Stimulated activated CD4-positive, alpha-beta T cell treated with anti-CD3 and anti-CD28 coated beads, Interleukin-2, amount 100 ng/mL, for 48 hours (primary cell): ENCODE data around the gene ZNF428.
"Not testable (repeated sequence)": the region's sequence is repeated elsewhere in the genome, so short reads cannot be mapped to it uniquely, and the experiment has no call there.

Experiments
- DNase-seq, 2 donors: peaks; one replicate each; pipeline ENCODE4 v3.0.0-alpha.2; 2020

Gene ZNF428

DNA sequence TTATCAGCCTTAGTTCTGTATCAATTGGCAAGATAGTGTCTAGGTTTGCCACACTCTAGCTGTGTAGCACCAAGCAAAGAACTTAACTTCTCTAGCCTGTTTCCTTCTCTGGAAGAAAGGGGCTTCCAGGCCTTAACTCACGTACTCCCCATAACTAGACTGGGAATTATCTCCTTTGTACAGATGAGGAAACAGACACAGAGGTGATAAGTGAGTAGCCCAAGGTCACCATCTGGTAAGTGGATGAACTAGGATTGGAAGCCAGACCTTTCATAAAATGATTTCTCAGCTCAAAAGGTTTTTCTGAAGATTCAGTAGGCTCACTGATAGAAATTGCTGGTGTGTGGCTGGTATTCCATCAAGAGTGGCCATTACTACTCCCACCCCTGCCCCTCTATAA, 3.1 kb downstream of the ZNF428 start:
- DNase-seq = no peak

DNA sequence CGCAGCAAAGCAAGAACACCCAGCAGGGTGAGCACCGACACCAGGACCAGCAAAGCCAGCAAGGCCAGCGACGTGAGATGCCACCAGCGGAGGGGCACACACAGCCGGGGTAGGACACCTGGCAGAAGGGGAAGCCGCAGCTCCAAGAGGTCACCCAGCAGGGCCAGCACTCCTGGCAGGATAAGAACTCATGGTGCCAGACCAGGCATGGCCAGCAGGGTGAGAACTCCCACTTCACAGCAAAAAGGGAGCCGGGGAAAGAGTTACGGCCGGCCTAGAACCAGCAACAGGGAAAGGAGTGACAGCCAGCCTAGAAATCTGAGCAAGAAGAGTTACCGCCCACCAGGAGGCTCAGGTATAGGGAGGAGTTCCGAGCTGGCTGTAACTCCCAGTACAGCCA, 7.1 kb downstream of the ZNF428 start:
- DNase-seq = no peak

- DNase-seq = no peak
Measured at GRCh38 chr19:43611788-43612187, 7.6 kb downstream of the ZNF428 start, which contains the start of gene SRRM5. Gene SRRM5, plus strand, starts transcription at chr19:43612088. Its CDS starts 34 bp downstream, at chr19:43612122.

- DNase-seq = no peak
Measured at GRCh38 chr19:43610493-43610892, 8.9 kb downstream of the ZNF428 start.

- DNase-seq = no peak
Measured at GRCh38 chr19:43609872-43610271, 9.6 kb downstream of the ZNF428 start.

DNA sequence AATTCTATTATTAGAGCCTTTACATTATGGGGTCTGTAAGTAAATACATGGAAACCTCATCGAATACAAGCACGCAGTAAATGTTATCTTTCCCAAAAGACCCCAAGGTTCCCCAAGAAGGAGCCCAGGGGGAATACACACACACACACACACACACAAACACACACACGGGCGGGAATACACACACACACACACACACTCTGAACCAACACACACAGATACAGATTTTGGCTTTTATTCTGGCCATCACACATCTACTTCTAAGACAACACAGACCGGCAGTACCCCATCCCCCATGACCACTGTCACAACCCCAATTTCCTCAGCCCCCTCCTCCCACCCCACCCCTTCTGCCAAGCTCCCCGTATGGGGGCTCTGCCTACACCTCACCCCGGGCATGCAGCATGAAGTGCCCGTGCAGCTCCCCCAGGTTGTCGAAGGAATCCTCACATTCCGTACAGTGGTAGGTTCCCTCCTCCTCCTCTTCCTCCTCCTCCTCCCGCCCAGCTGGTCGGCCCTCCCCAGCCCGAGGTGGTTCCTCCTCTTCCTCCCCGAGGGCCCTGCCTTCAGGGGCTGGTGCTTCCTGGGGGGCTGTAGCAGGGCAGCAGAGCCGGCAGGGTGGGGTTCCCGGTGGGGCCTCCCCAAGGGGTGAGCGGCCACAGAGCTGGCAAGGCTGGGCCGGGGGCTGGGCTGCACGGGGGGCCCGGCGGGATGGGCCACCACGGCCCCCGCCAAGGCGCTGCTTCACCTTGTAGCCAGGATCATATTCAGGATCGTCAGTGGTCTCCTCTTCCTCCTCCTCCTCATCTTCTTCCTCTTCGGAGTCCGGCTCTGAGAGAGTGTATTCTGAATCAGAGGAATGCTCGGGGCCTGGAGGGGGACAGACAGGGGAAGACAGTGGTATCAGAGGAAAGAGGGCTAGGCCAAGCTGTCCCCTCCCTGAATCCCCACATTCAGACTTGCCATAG, 11.9 kb downstream of the ZNF428 start:
- DNase-seq = no peak

- DNase-seq = no peak
Measured at GRCh38 chr19:43606569-43607229, 12.7 kb downstream of the ZNF428 start.

- DNase-seq = no peak
Measured at GRCh38 chr19:43605875-43606568, 13.4 kb downstream of the ZNF428 start.

GRCh38 chr19:43600326-43600725, 19.1 kb downstream of the ZNF428 start:
- not testable (repeated sequence) for DNase-seq

GRCh38 chr19:43599635-43600295, 19.7 kb downstream of the ZNF428 start:
- no peak for DNase-seq

DNA sequence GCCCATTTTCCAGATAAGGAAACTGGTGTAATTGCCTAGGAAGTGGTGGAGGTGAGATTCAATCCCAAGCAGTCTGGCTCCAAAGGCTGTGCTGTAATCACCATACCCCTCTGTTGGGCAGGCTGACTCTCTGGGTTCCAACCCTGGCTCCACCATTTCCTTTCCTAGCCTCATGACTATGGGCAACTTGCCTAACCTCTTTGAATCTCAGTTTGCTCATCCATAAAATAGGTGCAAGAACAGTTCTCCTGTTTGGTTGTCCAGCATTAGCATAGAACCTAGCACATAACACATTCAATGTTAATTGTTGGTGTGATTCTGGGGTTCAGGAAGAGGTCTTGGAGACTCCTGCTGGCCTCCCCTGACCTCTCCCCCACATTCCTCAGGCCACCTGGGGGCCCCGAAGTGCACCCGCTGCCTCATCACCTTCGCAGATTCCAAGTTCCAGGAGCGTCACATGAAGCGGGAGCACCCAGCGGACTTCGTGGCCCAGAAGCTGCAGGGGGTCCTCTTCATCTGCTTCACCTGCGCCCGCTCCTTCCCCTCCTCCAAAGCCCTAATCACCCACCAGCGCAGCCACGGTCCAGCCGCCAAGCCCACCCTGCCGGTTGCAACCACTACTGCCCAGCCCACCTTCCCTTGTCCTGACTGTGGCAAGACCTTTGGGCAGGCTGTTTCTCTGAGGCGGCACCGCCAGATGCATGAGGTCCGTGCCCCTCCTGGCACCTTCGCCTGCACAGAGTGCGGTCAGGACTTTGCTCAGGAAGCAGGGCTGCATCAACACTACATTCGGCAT, 20.8 kb downstream of the ZNF428 start:
- no peak for DNase-seq

DNA sequence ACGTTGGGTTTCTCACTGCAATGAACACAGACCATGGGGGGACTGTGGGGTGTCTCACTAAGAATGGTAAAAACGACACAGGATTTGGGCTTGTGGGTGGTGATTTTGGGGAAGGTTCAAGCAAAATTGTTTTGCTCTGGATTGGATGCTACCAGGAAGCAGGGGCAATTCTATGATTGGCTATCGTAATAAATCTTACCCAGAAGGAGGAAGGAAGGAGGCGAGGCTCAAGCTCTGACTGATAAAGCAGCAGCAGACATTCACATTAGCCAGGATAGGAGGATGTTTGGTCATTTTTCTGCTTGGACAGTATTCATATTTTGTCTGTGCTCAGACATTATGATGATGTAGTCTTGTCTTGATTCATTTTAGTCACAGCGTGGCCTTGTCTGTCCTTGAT, 21.6 kb downstream of the ZNF428 start:
- DNase-seq = no peak

GRCh38 chr19:43596842-43597461, 22.5 kb downstream of the ZNF428 start:
- DNase-seq = no peak

- peak; percentile 100 for DNase-seq
Measured at GRCh38 chr19:43595999-43596841, 23.2 kb downstream of the ZNF428 start, which contains the start of the genes IRGQ and ZNF576. Gene IRGQ, minus strand, starts transcription at chr19:43596134. Its CDS starts 796 bp downstream, at chr19:43595338. Gene ZNF576, plus strand, starts transcription at chr19:43596595. Its CDS starts 514 bp downstream, at chr19:43597109.

- DNase-seq = no peak
Measured at GRCh38 chr19:43595605-43595998, 23.8 kb downstream of the ZNF428 start.

DNA sequence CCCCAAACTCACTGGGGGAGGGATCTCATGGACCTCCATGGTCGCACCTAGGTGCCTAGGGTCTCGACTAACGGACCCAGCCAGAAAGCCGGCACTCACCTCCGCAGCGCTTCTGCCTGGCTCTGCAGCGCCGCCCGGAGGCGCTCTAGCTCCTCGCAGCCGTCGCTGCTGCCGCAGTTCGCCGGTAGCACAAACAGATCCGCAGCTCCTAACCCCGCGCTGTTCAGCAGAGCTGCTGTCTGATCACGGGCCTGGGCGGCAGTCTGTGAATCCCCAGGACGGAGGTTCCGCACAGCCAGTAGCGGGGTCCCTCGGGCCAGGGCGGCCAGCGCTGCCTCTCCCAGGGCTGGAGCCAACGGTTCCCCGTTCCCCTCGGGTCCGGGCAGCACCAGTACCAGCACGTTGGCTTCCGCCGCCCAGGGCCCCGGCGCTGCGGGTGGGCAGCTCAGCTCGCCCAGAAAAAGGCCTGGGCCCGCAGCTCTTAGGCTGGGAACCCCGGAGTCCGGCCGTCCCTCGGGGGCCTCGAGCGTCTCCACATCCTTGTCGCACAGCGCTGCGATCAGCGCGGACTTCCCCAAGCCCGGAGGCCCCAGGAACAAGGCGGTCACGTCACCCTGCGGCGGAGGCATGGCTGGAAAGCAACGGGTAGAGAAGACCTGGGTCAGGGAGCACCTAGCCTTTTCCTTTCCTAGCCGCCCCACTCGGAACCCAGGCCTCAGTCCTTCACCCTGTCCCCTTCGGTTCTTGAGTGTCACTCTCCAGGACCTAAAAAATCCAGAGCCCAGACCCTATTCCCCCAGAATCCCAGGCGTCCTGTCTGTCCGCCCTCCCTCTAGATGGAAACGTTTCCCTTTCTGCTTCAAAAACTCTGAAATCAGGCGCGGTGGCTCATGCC, 24.5 kb downstream of the ZNF428 start:
- peak; percentile 54 to 68 for DNase-seq

DNA sequence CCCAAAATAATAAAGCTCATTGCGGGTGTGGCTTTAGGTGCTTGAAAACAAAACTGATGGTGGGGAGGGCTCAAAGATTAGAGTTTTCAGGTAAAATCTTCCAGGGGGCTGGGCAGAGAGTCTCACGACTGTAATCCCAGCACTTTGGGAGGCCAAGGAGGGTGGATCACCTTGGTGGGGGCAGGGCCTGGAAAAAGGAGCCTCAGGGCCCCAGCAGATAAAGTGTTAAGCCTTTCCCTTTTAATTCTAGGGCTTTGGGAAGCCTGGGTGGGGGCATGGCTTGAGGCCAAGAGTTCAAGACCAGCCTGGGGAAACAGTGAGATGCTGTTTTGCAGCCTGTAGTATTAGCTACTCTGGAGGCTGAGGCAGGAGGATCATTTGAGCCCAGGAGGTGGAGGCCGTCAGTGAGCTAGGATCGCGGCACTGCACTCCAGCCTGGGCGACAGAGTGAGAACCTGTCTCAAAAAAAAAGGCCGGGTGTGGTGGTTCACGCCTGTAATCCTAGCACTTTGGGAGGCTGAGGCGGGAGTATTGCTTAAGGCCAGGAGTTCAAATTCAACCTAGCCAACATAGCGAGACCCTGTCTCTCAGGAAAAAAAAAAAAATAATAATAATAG, 25.2 kb downstream of the ZNF428 start:
- DNase-seq = no peak

- DNase-seq = no peak
Measured at GRCh38 chr19:43592800-43593350, 26.6 kb downstream of the ZNF428 start.
